ENCODE data around the gene SLC28A1.

GRCh38 chr15:84888639-84889038 lies 4.2 kb downstream of the SLC28A1 start:
- TF ChIP-seq EZH2 (IDR thresholded peaks at IDR 0.05; ENCODE audit: insufficient read depth, poor library complexity, severe bottlenecking) (no peak), EZH2phosphoT487 (IDR thresholded peaks at IDR 0.05; ENCODE audit: insufficient read depth, low read depth) (no peak)

Measured in GM23248 (cell line).